HL-60 (cell line): Measurements from ENCODE around the gene PDE8A.

Source experiments
- DNase-seq, 2 experiments: peaks; one replicate each; pipeline ENCODE4 v3.0.0-alpha.2; 2010 to 2020; ENCODE audit warnings: low read depth in 1 of 2, low spot score in 1 of 2
- H3K27ac ChIP-seq: fragments of 250-450 bp; sonication (Bioruptor Pico); replicated peaks from 2 replicates; pipeline ENCODE4 v1.5.1; 2020; ENCODE audit warnings: mild to moderate bottlenecking, moderate library complexity
- H3K27me3 ChIP-seq: fragments of 250-450 bp; sonication (Bioruptor Pico); 2 replicates; pipeline ENCODE4 v1.5.1; 2021; ENCODE audit warnings: mild to moderate bottlenecking, moderate library complexity; ENCODE audit not compliant: insufficient read depth, poor library complexity, severe bottlenecking
- H3K4me3 ChIP-seq: replicated peaks from 2 replicates; pipeline ENCODE4 v1.5.1; 2011; ENCODE audit warnings: mild to moderate bottlenecking, control low read depth, low read length; ENCODE audit not compliant: insufficient read depth
- GABPA ChIP-seq: IDR thresholded peaks from 2 replicates; pipeline ENCODE4 v1.6.1; 2012; ENCODE audit warnings: low read depth
- POLR2AphosphoS5 ChIP-seq: IDR thresholded peaks from 2 replicates; pipeline ENCODE4 v1.6.1; 2012; ENCODE audit warnings: low read depth
- SPI1 ChIP-seq: IDR thresholded peaks from 2 replicates; pipeline ENCODE4 v1.6.1; 2012; ENCODE audit warnings: low read depth, mild to moderate bottlenecking, borderline replicate concordance
- TF ChIP-seq, protein P1 (sequence below): IDR thresholded peaks from 2 replicates; pipeline ENCODE4 v1.6.1; 2012; ENCODE audit warnings: low read depth; ENCODE audit not compliant: insufficient replicate concordance
- TF ChIP-seq, protein P2 (sequence below): IDR thresholded peaks from one replicate; pipeline ENCODE4 v1.5.1; 2011; ENCODE audit warnings: low read length, control low read depth, inconsistent platforms; ENCODE audit not compliant: insufficient read depth

The PDE8A gene

DNA sequence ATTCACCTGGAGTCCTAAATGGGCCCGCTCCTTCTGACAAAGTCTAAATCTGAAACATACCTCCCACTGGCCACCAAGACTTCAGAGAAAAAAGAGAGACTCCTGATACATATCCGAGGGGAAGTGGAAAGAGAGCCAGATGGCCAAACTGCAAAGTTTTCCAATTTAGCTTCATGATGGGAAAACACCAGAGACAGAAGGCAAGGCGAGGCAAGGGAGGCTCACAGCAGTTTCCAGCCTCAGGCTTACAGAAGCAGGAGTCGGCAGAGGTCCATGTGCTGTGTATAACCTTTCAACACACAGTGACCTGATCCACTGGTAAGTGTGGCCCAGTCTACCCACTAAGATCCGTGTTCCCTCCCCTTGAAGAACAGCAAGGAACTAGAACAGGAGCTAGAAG, 29.9 kb upstream of the PDE8A start:
- Histone ChIP-seq H3K27me3 (no peaks in the 10 kb centered on the region), H3K4me3 (no peak overlapping the region), H3K27ac (no peak overlapping the region)
- DNase-seq: no peak
- TF ChIP-seq, protein P1, sequence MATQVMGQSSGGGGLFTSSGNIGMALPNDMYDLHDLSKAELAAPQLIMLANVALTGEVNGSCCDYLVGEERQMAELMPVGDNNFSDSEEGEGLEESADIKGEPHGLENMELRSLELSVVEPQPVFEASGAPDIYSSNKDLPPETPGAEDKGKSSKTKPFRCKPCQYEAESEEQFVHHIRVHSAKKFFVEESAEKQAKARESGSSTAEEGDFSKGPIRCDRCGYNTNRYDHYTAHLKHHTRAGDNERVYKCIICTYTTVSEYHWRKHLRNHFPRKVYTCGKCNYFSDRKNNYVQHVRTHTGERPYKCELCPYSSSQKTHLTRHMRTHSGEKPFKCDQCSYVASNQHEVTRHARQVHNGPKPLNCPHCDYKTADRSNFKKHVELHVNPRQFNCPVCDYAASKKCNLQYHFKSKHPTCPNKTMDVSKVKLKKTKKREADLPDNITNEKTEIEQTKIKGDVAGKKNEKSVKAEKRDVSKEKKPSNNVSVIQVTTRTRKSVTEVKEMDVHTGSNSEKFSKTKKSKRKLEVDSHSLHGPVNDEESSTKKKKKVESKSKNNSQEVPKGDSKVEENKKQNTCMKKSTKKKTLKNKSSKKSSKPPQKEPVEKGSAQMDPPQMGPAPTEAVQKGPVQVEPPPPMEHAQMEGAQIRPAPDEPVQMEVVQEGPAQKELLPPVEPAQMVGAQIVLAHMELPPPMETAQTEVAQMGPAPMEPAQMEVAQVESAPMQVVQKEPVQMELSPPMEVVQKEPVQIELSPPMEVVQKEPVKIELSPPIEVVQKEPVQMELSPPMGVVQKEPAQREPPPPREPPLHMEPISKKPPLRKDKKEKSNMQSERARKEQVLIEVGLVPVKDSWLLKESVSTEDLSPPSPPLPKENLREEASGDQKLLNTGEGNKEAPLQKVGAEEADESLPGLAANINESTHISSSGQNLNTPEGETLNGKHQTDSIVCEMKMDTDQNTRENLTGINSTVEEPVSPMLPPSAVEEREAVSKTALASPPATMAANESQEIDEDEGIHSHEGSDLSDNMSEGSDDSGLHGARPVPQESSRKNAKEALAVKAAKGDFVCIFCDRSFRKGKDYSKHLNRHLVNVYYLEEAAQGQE: no peak
- TF ChIP-seq SPI1 (no peak), GABPA (no peak), POLR2AphosphoS5 (no peak)
- TF ChIP-seq, protein P2, sequence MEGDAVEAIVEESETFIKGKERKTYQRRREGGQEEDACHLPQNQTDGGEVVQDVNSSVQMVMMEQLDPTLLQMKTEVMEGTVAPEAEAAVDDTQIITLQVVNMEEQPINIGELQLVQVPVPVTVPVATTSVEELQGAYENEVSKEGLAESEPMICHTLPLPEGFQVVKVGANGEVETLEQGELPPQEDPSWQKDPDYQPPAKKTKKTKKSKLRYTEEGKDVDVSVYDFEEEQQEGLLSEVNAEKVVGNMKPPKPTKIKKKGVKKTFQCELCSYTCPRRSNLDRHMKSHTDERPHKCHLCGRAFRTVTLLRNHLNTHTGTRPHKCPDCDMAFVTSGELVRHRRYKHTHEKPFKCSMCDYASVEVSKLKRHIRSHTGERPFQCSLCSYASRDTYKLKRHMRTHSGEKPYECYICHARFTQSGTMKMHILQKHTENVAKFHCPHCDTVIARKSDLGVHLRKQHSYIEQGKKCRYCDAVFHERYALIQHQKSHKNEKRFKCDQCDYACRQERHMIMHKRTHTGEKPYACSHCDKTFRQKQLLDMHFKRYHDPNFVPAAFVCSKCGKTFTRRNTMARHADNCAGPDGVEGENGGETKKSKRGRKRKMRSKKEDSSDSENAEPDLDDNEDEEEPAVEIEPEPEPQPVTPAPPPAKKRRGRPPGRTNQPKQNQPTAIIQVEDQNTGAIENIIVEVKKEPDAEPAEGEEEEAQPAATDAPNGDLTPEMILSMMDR: no peak

DNA sequence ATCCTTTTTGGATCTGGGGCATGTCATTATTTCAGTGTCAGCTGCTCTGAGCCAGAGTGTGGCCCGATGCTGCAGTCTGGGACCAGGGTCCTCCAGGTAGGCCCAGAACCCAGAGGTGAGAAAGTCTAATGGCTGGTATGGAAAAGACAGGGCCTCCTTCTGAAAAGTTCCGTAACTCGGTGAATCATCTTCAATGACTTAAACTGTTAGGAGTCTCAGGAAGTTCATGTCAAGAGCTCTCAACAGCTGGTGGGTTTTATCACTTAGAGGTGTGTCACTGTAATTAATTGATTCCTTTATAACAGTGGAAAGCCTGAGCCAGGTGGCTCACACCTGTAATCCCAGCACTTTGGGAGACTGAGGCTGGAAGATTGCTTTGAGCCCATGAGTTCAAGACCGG, 28.5 kb upstream of the PDE8A start:
- Histone ChIP-seq H3K27me3 (no peaks in the 10 kb centered on the region), H3K27ac (no peak overlapping the region), H3K4me3 (no peak overlapping the region)
- DNase-seq: no peak
- no peak for TF ChIP-seq POLR2AphosphoS5
- TF ChIP-seq GABPA: no peak
- TF ChIP-seq, protein P1: no peak
- no peak for TF ChIP-seq SPI1
- TF ChIP-seq, protein P2: no peak

DNA sequence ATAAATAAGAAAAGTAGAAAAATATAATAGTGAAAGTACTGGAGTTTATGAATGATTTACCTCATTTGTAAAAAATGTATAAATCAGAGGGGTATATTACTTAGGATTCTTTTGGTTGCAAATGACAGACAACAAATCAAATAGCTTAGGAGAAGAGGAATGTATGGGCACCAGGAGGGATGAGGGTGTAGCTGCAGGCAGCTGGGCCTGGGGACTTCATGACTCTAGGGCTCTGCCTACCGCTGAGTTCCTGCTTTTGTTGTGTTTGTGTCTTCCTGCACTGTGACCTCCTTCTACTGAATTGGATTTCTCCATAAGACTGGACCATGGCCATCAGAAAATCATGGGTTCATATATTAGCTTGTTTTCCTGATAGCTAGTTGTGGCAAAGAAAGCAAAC, 27.9 kb upstream of the PDE8A start:
- no peak for DNase-seq
- Histone ChIP-seq H3K27me3 (no peaks in the 10 kb centered on the region), H3K27ac (no peak overlapping the region), H3K4me3 (no peak overlapping the region)
- TF ChIP-seq SPI1 (no peak), GABPA (no peak)
- TF ChIP-seq, protein P1: no peak
